GM12878 (cell line): ENCODE measurements around the gene ATN1. TPM values are rescaled to one million over a fixed set of nuclear protein-coding genes. Genes with fewer than 3 reads are reported as not detected.
A peak's percentile ranks its signal among the peaks of the same experiment; 100 is the strongest.

Experiments
- BCL11A ChIP-seq: IDR thresholded peaks from 2 replicates; pipeline ENCODE4 v1.6.1; 2011; ENCODE audit warnings: low read depth, low read length
- BHLHE40 ChIP-seq, 2 experiments: fragments of 450-650 bp in 1 of 2; IDR thresholded peaks; 2 replicates each; pipeline ENCODE4 v1.6.1; 2011 to 2017; ENCODE audit warnings: low read depth in 2 of 2, borderline replicate concordance in 1 of 2, improper control_type of control experiment in 1 of 2, low read length in 1 of 2, mild to moderate bottlenecking in 1 of 2
- BMI1 ChIP-seq: fragments of 450-650 bp; IDR thresholded peaks from 2 replicates; pipeline ENCODE4 v1.6.1; 2016; ENCODE audit warnings: mild to moderate bottlenecking, moderate library complexity, borderline replicate concordance
- CHD4 ChIP-seq: fragments of 200-600 bp; sonication (generic); IDR thresholded peaks from 2 replicates; pipeline ENCODE4 v1.6.1; 2016; ENCODE audit warnings: mild to moderate bottlenecking
- GABPA ChIP-seq: IDR thresholded peaks from 2 replicates; pipeline ENCODE4 v1.6.1; 2014; ENCODE audit warnings: antibody characterized with exemption, low read depth, mild to moderate bottlenecking, inconsistent platforms
- JUNB ChIP-seq: IDR thresholded peaks from 2 replicates; pipeline ENCODE4 v1.6.1; 2016; ENCODE audit warnings: antibody characterized with exemption, mild to moderate bottlenecking
- LARP7 ChIP-seq: fragments of 450-650 bp; IDR thresholded peaks from 2 replicates; pipeline ENCODE4 v1.6.1; 2017; ENCODE audit warnings: mild to moderate bottlenecking
- MEF2A ChIP-seq: IDR thresholded peaks from 2 replicates; pipeline ENCODE4 v1.6.1; 2011; ENCODE audit warnings: low read depth, mild to moderate bottlenecking, low read length, moderate library complexity; ENCODE audit not compliant: insufficient read depth
- MTA3 ChIP-seq: IDR thresholded peaks from 2 replicates; pipeline ENCODE4 v1.6.1; 2012; ENCODE audit warnings: low read length, inconsistent platforms, borderline replicate concordance
- MYC ChIP-seq: IDR thresholded peaks from 2 replicates; pipeline ENCODE4 v1.6.1; 2011; ENCODE audit warnings: mild to moderate bottlenecking, low read length, moderate library complexity, inconsistent platforms; ENCODE audit not compliant: insufficient read depth, insufficient replicate concordance, insufficient read length, severe bottlenecking
- NFXL1 ChIP-seq: fragments of 450-650 bp; IDR thresholded peaks from 2 replicates; pipeline ENCODE4 v1.6.1; 2017; ENCODE audit warnings: antibody characterized with exemption, mild to moderate bottlenecking, borderline replicate concordance
- NR2F1 ChIP-seq: fragments of 450-650 bp; conservative IDR thresholded peaks from 2 replicates; pipeline ENCODE4 v1.6.1; 2017; ENCODE audit warnings: mild to moderate bottlenecking
- PAX8 ChIP-seq: fragments of 450-650 bp; IDR thresholded peaks from 2 replicates; pipeline ENCODE4 v1.6.1; 2017; ENCODE audit warnings: mild to moderate bottlenecking, moderate library complexity
- RB1 ChIP-seq: fragments of 450-650 bp; formaldehyde crosslinking; IDR thresholded peaks from 2 replicates; pipeline ENCODE4 v1.6.1; 2017; ENCODE audit warnings: mild to moderate bottlenecking, borderline replicate concordance
- SREBF2 ChIP-seq: IDR thresholded peaks from 2 replicates; pipeline ENCODE4 v1.6.1; 2012; ENCODE audit warnings: mild to moderate bottlenecking, low read length
- TCF12 ChIP-seq: IDR thresholded peaks from 2 replicates; pipeline ENCODE4 v1.6.1; 2011; ENCODE audit warnings: low read depth, mild to moderate bottlenecking, low read length
- WRNIP1 ChIP-seq: IDR thresholded peaks from 2 replicates; pipeline ENCODE4 v1.6.1; 2011; ENCODE audit warnings: low read depth, low read length, improper control_type of control experiment, borderline replicate concordance
- ZNF217 ChIP-seq: fragments of 450-650 bp; IDR thresholded peaks from 2 replicates; pipeline ENCODE4 v1.6.1; 2017; ENCODE audit warnings: antibody characterized with exemption, mild to moderate bottlenecking
- polyA plus RNA-seq, 11 experiments: library from polyadenylated mRNA; depleted of rRNA in 4 of 11; unstranded in 6 of 11; stranded (reverse) in 5 of 11; fragments of >200 nt; fragmentation: Nextera tagmentation in 4 of 11; fragmentation: Illumina TruSeq in 1 of 11; extraction: Ambion mirVana in 4 of 11; extraction: Trizol in 1 of 11; gene quantifications; 1 replicate in 1 of 11; 2 replicates in 10 of 11; pipeline versions ENCODE4 v1.2.1 to v1.2.3, GENCODE V29; 2011 to 2016; ENCODE audit warnings: inconsistent platforms in 2 of 11, missing spikeins in 2 of 11, low read depth in 1 of 11
- total RNA-seq, 4 experiments: library from RNA; depleted of rRNA in 3 of 4; stranded (reverse); fragments of >200 nt in 3 of 4; fragmentation: Illumina TruSeq in 1 of 4; extraction: Trizol in 1 of 4; gene quantifications; 2 replicates each; pipeline versions ENCODE4 v1.2.1 to v1.2.3, GENCODE V29; 2013 to 2021
- TF ChIP-seq, protein P1 (sequence below): IDR thresholded peaks from 2 replicates; pipeline ENCODE4 v1.6.1; 2011; ENCODE audit warnings: mild to moderate bottlenecking, low read depth, low read length, moderate library complexity; ENCODE audit not compliant: insufficient replicate concordance
- TF ChIP-seq, protein P2 (sequence below): IDR thresholded peaks from 2 replicates; pipeline ENCODE4 v1.6.1; 2011; ENCODE audit warnings: borderline replicate concordance, low read depth, mild to moderate bottlenecking, moderate library complexity, low read length; ENCODE audit not compliant: insufficient read depth, poor library complexity, severe bottlenecking
- TF ChIP-seq, protein P3 (sequence below): fragments of 450-650 bp; IDR thresholded peaks from 2 replicates; pipeline ENCODE4 v1.6.1; 2017; ENCODE audit warnings: borderline replicate concordance
- TF ChIP-seq, protein P4 (sequence below): fragments of 450-650 bp; conservative IDR thresholded peaks from 2 replicates; pipeline ENCODE4 v1.6.1; 2017; ENCODE audit warnings: mild to moderate bottlenecking, moderate library complexity
- TF ChIP-seq, protein P5 (sequence below): fragments of 450-650 bp; IDR thresholded peaks from 2 replicates; pipeline ENCODE4 v1.6.1; 2018; ENCODE audit warnings: mild to moderate bottlenecking, low read depth, moderate library complexity; ENCODE audit not compliant: partially characterized antibody

The ATN1 gene
- total and polyA plus RNA-seq, 10 of the 15 experiments (the other 5 are each of a cell fraction or from before 2014, with no cell fraction given), result 0.08 to 44.5 (median 5.0) TPM

DNA sequence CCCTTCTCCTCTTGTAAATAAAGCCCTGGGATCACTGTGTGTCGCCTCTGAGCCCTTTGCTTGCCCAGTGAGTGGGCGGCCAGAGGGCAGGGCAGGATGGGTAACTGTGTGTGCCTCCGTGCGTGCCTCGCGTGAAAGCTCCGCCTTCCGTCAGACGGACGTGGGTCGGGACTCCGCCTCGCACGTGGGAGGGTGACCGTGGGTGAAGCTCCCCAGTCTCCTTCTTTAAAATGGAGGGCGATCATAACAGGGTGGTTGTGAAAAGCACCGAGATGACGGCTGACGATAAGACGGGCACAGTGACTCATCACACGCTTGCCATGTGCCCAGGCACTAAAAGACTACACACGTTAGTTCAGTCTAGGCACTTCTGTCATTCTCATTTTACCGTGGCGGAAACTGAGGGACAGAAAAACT lies 33.5 kb downstream of the ATN1 start (continued):
- TF ChIP-seq RB1, result no peak
- TF ChIP-seq MTA3, result no peak
- TF ChIP-seq BHLHE40 (IDR thresholded peaks at IDR 0.05; ENCODE audit: borderline replicate concordance in 1 of 2, low read depth in 2 of 2, low read length in 1 of 2), result peak; percentile 84 to 91
- no peak for TF ChIP-seq BMI1
- no peak for TF ChIP-seq MEF2A
- TF ChIP-seq GABPA, result no peak
- TF ChIP-seq PAX8, result no peak
- TF ChIP-seq ZNF217, result no peak
- TF ChIP-seq MYC, result no peak
- TF ChIP-seq, protein P1, sequence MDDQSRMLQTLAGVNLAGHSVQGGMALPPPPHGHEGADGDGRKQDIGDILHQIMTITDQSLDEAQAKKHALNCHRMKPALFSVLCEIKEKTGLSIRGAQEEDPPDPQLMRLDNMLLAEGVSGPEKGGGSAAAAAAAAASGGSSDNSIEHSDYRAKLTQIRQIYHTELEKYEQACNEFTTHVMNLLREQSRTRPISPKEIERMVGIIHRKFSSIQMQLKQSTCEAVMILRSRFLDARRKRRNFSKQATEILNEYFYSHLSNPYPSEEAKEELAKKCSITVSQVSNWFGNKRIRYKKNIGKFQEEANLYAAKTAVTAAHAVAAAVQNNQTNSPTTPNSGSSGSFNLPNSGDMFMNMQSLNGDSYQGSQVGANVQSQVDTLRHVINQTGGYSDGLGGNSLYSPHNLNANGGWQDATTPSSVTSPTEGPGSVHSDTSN, result no peak
- peak; percentile 40; the same call in 1 of the 2 replicates for TF ChIP-seq JUNB
- TF ChIP-seq, protein P2, sequence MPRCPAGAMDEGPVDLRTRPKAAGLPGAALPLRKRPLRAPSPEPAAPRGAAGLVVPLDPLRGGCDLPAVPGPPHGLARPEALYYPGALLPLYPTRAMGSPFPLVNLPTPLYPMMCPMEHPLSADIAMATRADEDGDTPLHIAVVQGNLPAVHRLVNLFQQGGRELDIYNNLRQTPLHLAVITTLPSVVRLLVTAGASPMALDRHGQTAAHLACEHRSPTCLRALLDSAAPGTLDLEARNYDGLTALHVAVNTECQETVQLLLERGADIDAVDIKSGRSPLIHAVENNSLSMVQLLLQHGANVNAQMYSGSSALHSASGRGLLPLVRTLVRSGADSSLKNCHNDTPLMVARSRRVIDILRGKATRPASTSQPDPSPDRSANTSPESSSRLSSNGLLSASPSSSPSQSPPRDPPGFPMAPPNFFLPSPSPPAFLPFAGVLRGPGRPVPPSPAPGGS, result no peak
- TF ChIP-seq NR2F1, result peak; percentile 51
- no peak for TF ChIP-seq NFXL1
- TF ChIP-seq LARP7, result no peak
- TF ChIP-seq, protein P3, sequence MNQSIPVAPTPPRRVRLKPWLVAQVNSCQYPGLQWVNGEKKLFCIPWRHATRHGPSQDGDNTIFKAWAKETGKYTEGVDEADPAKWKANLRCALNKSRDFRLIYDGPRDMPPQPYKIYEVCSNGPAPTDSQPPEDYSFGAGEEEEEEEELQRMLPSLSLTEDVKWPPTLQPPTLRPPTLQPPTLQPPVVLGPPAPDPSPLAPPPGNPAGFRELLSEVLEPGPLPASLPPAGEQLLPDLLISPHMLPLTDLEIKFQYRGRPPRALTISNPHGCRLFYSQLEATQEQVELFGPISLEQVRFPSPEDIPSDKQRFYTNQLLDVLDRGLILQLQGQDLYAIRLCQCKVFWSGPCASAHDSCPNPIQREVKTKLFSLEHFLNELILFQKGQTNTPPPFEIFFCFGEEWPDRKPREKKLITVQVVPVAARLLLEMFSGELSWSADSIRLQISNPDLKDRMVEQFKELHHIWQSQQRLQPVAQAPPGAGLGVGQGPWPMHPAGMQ, result no peak
- no peak for TF ChIP-seq CHD4
- TF ChIP-seq, protein P4, sequence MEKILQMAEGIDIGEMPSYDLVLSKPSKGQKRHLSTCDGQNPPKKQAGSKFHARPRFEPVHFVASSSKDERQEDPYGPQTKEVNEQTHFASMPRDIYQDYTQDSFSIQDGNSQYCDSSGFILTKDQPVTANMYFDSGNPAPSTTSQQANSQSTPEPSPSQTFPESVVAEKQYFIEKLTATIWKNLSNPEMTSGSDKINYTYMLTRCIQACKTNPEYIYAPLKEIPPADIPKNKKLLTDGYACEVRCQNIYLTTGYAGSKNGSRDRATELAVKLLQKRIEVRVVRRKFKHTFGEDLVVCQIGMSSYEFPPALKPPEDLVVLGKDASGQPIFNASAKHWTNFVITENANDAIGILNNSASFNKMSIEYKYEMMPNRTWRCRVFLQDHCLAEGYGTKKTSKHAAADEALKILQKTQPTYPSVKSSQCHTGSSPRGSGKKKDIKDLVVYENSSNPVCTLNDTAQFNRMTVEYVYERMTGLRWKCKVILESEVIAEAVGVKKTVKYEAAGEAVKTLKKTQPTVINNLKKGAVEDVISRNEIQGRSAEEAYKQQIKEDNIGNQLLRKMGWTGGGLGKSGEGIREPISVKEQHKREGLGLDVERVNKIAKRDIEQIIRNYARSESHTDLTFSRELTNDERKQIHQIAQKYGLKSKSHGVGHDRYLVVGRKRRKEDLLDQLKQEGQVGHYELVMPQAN, result no peak; the same call in 1 of the 2 replicates
- TF ChIP-seq, protein P5, sequence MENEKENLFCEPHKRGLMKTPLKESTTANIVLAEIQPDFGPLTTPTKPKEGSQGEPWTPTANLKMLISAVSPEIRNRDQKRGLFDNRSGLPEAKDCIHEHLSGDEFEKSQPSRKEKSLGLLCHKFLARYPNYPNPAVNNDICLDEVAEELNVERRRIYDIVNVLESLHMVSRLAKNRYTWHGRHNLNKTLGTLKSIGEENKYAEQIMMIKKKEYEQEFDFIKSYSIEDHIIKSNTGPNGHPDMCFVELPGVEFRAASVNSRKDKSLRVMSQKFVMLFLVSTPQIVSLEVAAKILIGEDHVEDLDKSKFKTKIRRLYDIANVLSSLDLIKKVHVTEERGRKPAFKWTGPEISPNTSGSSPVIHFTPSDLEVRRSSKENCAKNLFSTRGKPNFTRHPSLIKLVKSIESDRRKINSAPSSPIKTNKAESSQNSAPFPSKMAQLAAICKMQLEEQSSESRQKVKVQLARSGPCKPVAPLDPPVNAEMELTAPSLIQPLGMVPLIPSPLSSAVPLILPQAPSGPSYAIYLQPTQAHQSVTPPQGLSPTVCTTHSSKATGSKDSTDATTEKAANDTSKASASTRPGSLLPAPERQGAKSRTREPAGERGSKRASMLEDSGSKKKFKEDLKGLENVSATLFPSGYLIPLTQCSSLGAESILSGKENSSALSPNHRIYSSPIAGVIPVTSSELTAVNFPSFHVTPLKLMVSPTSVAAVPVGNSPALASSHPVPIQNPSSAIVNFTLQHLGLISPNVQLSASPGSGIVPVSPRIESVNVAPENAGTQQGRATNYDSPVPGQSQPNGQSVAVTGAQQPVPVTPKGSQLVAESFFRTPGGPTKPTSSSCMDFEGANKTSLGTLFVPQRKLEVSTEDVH, result no peak
- TF ChIP-seq SREBF2, result no peak
- TF ChIP-seq BCL11A, result peak; percentile 39; the same call in 1 of the 2 replicates
- TF ChIP-seq WRNIP1, result no peak
- no peak for TF ChIP-seq TCF12
